Subcutaneous adipose tissue (tissue), 4 donors: ENCODE data around the gene DNAAF6. TPM values are rescaled to one million over a fixed set of nuclear protein-coding genes. Genes with fewer than 3 reads are reported as not detected.

Source experiments
- total RNA-seq, 4 donors: library from RNA; depleted of rRNA; stranded (reverse); fragments of >200 nt; gene quantifications; one replicate each; pipeline ENCODE4 v1.1.0, GENCODE V29; 2016
- TF ChIP-seq, protein P1 (sequence below): fragments of 450-650 bp; IDR thresholded peaks from one replicate; pipeline ENCODE4 v1.5.1; 2016; ENCODE audit warnings: low read depth, mild to moderate bottlenecking, control low read depth, antibody characterized with exemption, moderate library complexity

Gene DNAAF6
- total RNA-seq, 4 donors from 2014 or later = not detected

DNA sequence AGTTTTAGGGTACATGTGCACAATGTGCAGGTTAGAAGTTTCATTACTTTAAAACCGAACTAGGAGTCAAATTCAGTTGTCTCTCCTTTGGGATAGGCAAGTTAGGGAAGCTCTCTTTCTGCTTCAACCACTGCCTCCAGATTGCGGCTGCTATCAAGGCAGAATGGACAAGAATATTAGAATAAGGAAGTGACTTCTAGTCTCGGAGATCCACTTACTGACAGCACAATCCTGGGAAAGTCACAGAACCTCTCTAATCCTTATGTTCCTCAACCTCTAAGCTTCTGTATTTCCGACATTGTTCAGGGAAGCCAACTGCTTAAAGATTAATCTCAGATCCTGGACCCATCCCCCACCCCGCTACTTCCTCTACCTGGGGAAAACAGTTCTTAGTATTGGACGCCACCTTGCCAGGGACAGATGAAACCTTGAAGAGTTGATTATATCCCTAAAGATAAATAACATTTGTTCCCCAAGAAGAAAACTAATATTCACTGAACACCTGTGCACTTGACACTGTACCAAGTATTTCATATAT, 2.3 kb upstream of the DNAAF6 start:
- TF ChIP-seq, protein P1, sequence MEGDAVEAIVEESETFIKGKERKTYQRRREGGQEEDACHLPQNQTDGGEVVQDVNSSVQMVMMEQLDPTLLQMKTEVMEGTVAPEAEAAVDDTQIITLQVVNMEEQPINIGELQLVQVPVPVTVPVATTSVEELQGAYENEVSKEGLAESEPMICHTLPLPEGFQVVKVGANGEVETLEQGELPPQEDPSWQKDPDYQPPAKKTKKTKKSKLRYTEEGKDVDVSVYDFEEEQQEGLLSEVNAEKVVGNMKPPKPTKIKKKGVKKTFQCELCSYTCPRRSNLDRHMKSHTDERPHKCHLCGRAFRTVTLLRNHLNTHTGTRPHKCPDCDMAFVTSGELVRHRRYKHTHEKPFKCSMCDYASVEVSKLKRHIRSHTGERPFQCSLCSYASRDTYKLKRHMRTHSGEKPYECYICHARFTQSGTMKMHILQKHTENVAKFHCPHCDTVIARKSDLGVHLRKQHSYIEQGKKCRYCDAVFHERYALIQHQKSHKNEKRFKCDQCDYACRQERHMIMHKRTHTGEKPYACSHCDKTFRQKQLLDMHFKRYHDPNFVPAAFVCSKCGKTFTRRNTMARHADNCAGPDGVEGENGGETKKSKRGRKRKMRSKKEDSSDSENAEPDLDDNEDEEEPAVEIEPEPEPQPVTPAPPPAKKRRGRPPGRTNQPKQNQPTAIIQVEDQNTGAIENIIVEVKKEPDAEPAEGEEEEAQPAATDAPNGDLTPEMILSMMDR = no peak

DNA sequence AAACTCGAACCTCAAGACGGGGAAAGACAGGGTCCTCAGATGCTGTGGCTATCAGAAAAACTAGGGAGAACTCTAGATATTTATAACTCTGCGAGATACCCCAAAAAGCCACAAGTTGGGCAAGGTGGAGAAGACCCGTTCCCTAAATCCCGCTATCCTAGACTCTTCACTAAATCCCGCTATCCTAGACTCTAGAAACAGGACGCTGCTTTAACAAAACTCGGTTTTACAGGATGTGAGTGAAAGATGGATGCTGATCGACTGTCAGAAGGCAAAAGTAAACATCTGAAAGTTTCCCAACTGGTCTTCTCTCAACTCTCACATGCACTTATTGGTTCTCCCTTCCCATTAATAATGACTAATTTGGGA, 270 bp downstream of the DNAAF6 start:
- TF ChIP-seq, protein P1 = no peak

DNA sequence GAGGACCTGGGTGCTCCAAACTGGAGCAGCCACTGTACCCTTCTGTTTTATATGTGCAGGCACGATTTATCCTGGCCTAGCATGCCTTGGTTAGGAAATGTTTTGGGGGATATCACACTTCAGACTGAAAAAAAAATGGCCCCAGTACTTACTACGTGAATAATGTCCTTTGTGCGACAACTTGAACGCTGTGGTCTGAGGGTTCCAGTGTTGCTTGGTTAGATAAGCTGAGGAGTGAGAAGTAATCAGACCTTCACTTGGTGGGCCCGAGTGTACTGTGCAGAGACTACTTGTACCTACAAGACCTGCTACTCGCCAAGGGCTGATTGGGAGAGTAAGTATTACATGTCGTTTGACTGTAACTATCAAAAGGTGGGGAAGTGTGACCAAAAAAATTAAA, 678 bp downstream of the DNAAF6 start:
- TF ChIP-seq, protein P1 = no peak

DNA sequence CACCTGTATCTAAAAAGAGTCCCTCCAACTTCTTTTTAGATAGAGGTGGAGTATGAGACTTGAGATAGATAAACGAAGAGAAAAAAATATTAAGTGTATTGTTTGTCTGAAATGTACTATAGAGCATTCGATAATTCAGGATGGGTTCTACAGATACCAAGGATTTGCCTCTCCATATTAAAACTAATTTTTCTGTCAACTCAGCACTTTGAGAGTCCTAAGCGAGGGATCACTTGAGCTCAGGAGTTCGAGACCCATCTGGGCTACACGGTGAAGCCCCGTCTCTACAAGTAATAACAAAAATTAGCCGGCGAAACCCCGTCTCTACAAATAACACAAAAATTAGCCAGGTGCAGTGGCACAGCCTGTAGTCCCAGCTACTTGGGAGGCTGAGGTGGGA, 1.5 kb downstream of the DNAAF6 start:
- TF ChIP-seq, protein P1 = no peak

DNA sequence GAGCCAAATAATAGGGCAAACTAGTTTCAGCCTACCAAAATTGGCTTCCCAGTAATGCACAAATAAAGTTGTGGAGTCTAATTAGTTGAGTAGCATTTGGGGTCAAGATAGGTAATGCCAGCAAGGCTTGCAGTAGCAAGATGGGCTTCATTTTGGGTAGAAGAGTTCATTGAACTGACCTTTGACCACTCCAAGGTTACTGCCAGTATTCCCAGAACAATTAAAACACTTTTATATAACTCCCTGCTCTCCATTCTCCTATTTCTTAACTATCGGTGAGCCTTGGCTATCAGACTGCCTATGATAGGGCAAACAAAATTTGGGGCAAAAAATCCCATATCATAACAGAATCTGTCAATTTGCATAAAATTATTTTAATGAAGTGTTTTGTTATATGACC, 7.1 kb downstream of the DNAAF6 start:
- TF ChIP-seq, protein P1 = no peak

DNA sequence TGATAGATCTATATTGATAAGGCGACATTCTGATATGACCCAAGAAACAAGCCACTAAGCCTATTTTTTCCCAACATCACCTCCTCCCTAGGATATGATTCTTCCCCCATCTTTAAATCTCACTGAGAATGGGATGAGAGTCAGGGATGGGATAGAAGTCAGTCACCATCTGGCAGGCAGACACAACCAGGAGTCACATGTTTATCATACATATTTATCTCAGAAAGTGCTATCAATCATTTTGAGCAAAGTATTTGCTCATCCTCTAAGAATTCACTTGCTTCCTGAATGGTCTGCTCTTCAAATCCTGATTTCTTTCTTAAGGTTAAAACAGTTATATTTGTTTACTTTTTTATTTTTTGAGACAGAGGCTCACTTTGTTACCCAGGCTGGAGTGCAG, 20.3 kb downstream of the DNAAF6 start:
- TF ChIP-seq, protein P1 = no peak

DNA sequence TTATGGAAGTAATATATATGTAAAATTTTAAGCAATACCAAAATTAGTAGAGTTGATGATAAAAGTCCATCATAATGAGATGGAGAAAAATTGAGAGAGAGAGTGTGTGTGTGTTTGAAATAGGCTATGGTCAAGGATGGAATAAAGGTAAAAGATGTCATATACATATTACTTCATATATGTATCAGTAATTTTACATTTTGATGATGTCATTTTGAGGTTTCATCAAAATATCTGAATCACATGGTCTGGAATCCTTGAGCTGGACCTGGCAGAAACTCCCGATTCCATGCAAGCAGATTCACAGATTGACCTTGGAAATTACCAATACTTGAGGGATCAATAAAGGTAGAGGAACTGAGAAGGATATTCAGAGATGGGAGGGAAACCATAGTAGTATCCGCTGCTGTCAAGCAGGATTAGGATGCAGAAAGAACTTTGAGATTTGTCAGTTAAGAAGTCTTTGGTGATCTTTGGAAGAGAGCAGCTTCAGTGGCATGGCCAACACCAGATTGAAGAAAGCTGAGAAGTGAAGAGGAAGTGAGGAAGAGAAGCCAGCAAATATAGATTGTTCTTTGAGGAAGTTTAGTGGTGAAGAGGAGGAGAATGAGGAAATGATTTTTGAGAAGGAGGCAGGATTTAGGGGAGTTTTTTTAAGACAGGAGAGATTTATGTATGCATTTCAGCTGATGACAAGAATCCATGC, 21.5 kb downstream of the DNAAF6 start:
- TF ChIP-seq, protein P1 = no peak
